B cell (primary cell): ENCODE results near the gene GDA.

Source experiments
- EZH2 ChIP-seq: IDR thresholded peaks from 2 replicates; pipeline ENCODE4 v1.6.1; 2012; ENCODE audit warnings: borderline replicate concordance, low read depth, mild to moderate bottlenecking, moderate library complexity, low read length; ENCODE audit not compliant: insufficient read depth, poor library complexity, severe bottlenecking
- TF ChIP-seq, protein P1 (sequence below): fragments of 200-600 bp; IDR thresholded peaks from one replicate; pipeline ENCODE4 v1.8.0; 2022; ENCODE audit warnings: antibody characterized with exemption, mild to moderate bottlenecking

DNA sequence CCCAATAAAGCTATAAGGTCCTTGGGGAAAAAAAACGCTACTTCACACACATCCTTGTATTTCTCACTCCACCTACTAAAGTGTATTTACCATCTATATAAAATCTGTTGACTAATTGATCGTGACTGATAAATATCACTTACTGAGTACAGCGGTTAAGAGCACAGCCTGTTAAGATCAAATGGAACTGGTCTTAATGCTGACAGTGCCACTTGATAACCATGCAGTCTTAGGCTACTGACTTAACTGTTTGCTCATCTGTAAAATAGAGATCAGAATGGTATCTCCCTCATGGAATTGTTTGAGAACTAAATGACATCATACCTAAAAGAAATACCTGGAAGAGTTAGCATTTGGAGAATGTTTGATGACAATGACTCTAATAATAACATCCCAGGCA is 148.3 kb downstream of the GDA start:
- TF ChIP-seq, protein P1, sequence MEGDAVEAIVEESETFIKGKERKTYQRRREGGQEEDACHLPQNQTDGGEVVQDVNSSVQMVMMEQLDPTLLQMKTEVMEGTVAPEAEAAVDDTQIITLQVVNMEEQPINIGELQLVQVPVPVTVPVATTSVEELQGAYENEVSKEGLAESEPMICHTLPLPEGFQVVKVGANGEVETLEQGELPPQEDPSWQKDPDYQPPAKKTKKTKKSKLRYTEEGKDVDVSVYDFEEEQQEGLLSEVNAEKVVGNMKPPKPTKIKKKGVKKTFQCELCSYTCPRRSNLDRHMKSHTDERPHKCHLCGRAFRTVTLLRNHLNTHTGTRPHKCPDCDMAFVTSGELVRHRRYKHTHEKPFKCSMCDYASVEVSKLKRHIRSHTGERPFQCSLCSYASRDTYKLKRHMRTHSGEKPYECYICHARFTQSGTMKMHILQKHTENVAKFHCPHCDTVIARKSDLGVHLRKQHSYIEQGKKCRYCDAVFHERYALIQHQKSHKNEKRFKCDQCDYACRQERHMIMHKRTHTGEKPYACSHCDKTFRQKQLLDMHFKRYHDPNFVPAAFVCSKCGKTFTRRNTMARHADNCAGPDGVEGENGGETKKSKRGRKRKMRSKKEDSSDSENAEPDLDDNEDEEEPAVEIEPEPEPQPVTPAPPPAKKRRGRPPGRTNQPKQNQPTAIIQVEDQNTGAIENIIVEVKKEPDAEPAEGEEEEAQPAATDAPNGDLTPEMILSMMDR = no peak
- TF ChIP-seq EZH2 = no peak
